ENCODE data around the gene RABL3.
"Not testable (repeated sequence)": the region's sequence is repeated elsewhere in the genome, so short reads cannot be mapped to it uniquely, and the experiment has no call there.

The RABL3 gene

GRCh38 chr3:120742198-120742848, at the start of gene RABL3, which contains the start of gene GTF2E1:
RABL3 (minus strand) TSS chr3:120742516; CDS start chr3:120742507, 9 bp downstream.
GTF2E1 (plus strand) TSS chr3:120742744; CDS start chr3:120750553, 7,809 bp downstream.
- DNase-seq (ENCODE audit: low read depth in 1 of 2, low spot score in 1 of 2): peak; percentile 88 to 98

GRCh38 chr3:120791913-120792312, 49.6 kb upstream of the RABL3 start:
- DNase-seq (ENCODE audit: low read depth in 1 of 2, low spot score in 1 of 2): no peak

GRCh38 chr3:120791010-120791409, 48.7 kb upstream of the RABL3 start:
- DNase-seq (ENCODE audit: low read depth in 1 of 2, low spot score in 1 of 2): no peak

GRCh38 chr3:120785832-120786231, 43.5 kb upstream of the RABL3 start:
- not testable (repeated sequence) for DNase-seq (ENCODE audit: low read depth in 1 of 2, low spot score in 1 of 2)

GRCh38 chr3:120780977-120781376, 38.7 kb upstream of the RABL3 start:
- DNase-seq (ENCODE audit: low read depth in 1 of 2, low spot score in 1 of 2): no peak

GRCh38 chr3:120778776-120779175, 36.5 kb upstream of the RABL3 start:
- no peak for DNase-seq (ENCODE audit: low read depth in 1 of 2, low spot score in 1 of 2)

- DNase-seq (ENCODE audit: low read depth in 1 of 2, low spot score in 1 of 2): no peak
Observed at GRCh38 chr3:120775411-120775810, 33.1 kb upstream of the RABL3 start.

- no peak for DNase-seq (ENCODE audit: low read depth in 1 of 2, low spot score in 1 of 2)
Observed at GRCh38 chr3:120773932-120774331, 31.6 kb upstream of the RABL3 start.

- no peak for DNase-seq (ENCODE audit: low read depth in 1 of 2, low spot score in 1 of 2)
Observed at GRCh38 chr3:120772081-120772480, 29.8 kb upstream of the RABL3 start.

GRCh38 chr3:120770891-120771290, 28.6 kb upstream of the RABL3 start:
- no peak for DNase-seq (ENCODE audit: low read depth in 1 of 2, low spot score in 1 of 2)

- no peak for DNase-seq (ENCODE audit: low read depth in 1 of 2, low spot score in 1 of 2)
Observed at GRCh38 chr3:120769436-120769835, 27.1 kb upstream of the RABL3 start.

- DNase-seq (ENCODE audit: low read depth in 1 of 2, low spot score in 1 of 2): no peak
Observed at GRCh38 chr3:120767106-120767505, 24.8 kb upstream of the RABL3 start.

- DNase-seq (ENCODE audit: low read depth in 1 of 2, low spot score in 1 of 2): no peak
Observed at GRCh38 chr3:120766576-120766975, 24.3 kb upstream of the RABL3 start.

GRCh38 chr3:120765830-120766493, 23.6 kb upstream of the RABL3 start:
- no peak for DNase-seq (ENCODE audit: low read depth in 1 of 2, low spot score in 1 of 2)

GRCh38 chr3:120764206-120764605, 21.9 kb upstream of the RABL3 start:
- DNase-seq (ENCODE audit: low read depth in 1 of 2, low spot score in 1 of 2): no peak

- no peak for DNase-seq (ENCODE audit: low read depth in 1 of 2, low spot score in 1 of 2)
Observed at GRCh38 chr3:120763601-120764000, 21.3 kb upstream of the RABL3 start.

- DNase-seq (ENCODE audit: low read depth in 1 of 2, low spot score in 1 of 2): no peak
Observed at GRCh38 chr3:120762615-120763014, 20.3 kb upstream of the RABL3 start.

GRCh38 chr3:120758551-120758950, 16.2 kb upstream of the RABL3 start:
- DNase-seq (ENCODE audit: low read depth in 1 of 2, low spot score in 1 of 2): not testable (repeated sequence)

GRCh38 chr3:120756061-120756460, 13.7 kb upstream of the RABL3 start:
- DNase-seq (ENCODE audit: low read depth in 1 of 2, low spot score in 1 of 2): no peak

GRCh38 chr3:120753810-120754209, 11.5 kb upstream of the RABL3 start:
- no peak for DNase-seq (ENCODE audit: low read depth in 1 of 2, low spot score in 1 of 2)

GRCh38 chr3:120752865-120753264, 10.5 kb upstream of the RABL3 start:
- DNase-seq (ENCODE audit: low read depth in 1 of 2, low spot score in 1 of 2): no peak

- DNase-seq (ENCODE audit: low read depth in 1 of 2, low spot score in 1 of 2): no peak
Observed at GRCh38 chr3:120752230-120752629, 9.9 kb upstream of the RABL3 start.

GRCh38 chr3:120749843-120750242, 7.5 kb upstream of the RABL3 start:
- no peak for DNase-seq (ENCODE audit: low read depth in 1 of 2, low spot score in 1 of 2)

Measured in activated CD4-positive, alpha-beta T cell treated with anti-CD3 and anti-CD28 coated beads, Interleukin-2, amount 50 U/mL, for 24 hours (primary cell).